GM19372 (cell line): ENCODE results near the gene FARP1.
"Not testable (repeated sequence)": the region's sequence is repeated elsewhere in the genome, so short reads cannot be mapped to it uniquely, and the experiment has no call there.

Experiments
- ATAC-seq: cut with Tn5 transposase; IDR thresholded peaks from one replicate; pipeline ENCODE4 v1.9.1; 2021; ENCODE audit warnings: mild to moderate bottlenecking, low read depth, moderate library complexity; ENCODE audit not compliant: unreplicated experiment

Gene FARP1

GRCh38 chr13:98253526-98253925 lies 110.6 kb downstream of the FARP1 start:
- ATAC-seq: no peak

GRCh38 chr13:98254513-98254912 lies 111.6 kb downstream of the FARP1 start:
- no peak for ATAC-seq

GRCh38 chr13:98258226-98258625 lies 115.3 kb downstream of the FARP1 start:
- ATAC-seq: no peak

- no peak for ATAC-seq
Measured at GRCh38 chr13:98260357-98261164, 117.7 kb downstream of the FARP1 start.

GRCh38 chr13:98261165-98261702 lies 118.3 kb downstream of the FARP1 start:
- no peak for ATAC-seq

GRCh38 chr13:98262292-98262691 lies 119.4 kb downstream of the FARP1 start:
- no peak for ATAC-seq

- ATAC-seq: no peak
Measured at GRCh38 chr13:98263841-98264240, 120.9 kb downstream of the FARP1 start.

- no peak for ATAC-seq
Measured at GRCh38 chr13:98264877-98265276, 122.0 kb downstream of the FARP1 start.

GRCh38 chr13:98265692-98266551 lies 123.0 kb downstream of the FARP1 start:
- no peak for ATAC-seq

GRCh38 chr13:98267080-98267912 lies 124.4 kb downstream of the FARP1 start:
- ATAC-seq: no peak

- no peak for ATAC-seq
Measured at GRCh38 chr13:98269386-98269785, 126.5 kb downstream of the FARP1 start.

GRCh38 chr13:98270819-98271218 lies 127.9 kb downstream of the FARP1 start:
- ATAC-seq: no peak

GRCh38 chr13:98271646-98272045 lies 128.8 kb downstream of the FARP1 start:
- ATAC-seq: not testable (repeated sequence)

GRCh38 chr13:98272549-98272948 lies 129.7 kb downstream of the FARP1 start:
- no peak for ATAC-seq

GRCh38 chr13:98273067-98273823 lies 130.4 kb downstream of the FARP1 start:
- no peak for ATAC-seq

GRCh38 chr13:98273824-98274742 lies 131.2 kb downstream of the FARP1 start:
- no peak for ATAC-seq

GRCh38 chr13:98274921-98275487 lies 132.1 kb downstream of the FARP1 start:
- no peak for ATAC-seq

GRCh38 chr13:98275681-98276171 lies 132.8 kb downstream of the FARP1 start:
- no peak for ATAC-seq
